Activated T-helper 1 cell treated with anti-CD3 and anti-CD28 coated beads, Interleukin-2, amount 50 U/mL, for 16 hours (primary cell): ENCODE measurements around the gene KIAA1755.

Source experiments
- DNase-seq, 2 donors: peaks; one replicate each; pipeline ENCODE4 v3.0.0-alpha.2; 2020; ENCODE audit warnings: low read depth in 1 of 2, low spot score in 1 of 2

KIAA1755 gene

GRCh38 chr20:38221119-38221589 is 39.4 kb downstream of the KIAA1755 start:
- peak; percentile 37 to 52 for DNase-seq

DNA sequence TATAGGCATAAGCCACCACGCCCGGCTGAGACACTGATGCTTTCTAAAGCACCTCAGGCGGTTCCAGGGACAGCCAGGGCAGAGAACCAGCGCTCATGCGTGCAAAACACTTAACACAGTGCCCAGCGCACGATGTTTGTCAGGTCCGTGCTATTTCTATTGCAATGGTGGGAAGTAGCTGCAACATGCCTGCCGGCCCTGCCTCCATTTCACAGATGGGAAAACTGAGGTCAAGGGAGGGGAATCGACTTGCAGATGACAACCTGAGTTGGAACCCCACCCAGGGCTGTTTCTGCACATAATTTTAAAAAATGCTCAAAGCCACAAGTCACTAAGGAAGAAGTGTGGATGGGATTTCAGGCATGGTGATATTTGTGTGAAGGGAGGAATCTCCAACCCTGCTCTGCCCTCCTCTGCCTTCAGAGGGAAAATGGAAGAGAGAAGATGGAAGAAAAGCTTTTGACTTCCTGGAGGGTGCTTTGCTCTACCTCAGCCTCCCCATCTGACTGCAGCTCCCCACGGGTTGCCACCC is 39.9 kb downstream of the KIAA1755 start:
- no peak for DNase-seq

DNA sequence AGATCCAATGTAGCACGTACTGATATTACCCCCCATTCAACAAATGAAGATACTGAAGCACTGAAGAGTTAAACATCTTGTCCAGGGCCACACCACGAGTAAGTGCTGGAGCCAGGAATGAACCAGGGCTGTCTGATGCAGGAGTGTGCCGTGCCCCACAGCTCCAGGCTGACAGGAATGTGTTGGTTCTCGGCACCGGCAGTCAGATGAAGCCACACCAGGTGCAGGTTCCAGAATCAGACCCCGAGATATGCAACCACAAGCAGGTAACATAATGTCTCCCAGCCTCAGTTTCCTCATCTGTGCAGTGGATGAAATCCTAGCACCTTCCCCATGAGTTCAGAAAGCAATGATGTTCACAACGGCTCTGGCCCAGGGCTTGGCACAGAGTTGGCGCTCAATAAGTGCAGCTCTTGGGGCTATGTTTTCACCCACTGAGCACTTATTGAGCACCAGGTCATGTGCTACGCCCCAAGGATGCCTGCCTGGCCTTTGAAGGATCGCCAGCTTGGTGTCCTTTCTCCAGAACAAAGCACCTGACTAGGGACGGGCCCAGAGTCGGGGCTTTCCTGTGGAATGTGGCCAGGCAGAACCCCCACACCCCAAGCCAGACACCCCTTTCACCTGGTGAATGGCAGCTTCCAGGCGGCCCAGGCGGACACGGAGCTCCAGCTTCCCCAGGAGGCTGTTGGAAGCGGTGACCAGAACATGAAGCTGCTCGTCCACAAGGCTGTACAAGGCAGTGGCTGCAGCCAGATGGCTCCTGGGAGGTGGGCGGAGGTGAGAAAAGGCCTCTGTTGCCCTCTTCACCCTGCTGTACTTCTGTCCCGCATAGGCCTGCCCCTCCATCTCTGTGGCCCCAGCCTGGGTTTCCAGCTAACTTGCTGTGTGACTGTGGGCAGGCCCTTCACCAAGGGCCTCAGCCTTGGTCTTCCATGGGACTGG is 41.3 kb downstream of the KIAA1755 start:
- no peak for DNase-seq

DNA sequence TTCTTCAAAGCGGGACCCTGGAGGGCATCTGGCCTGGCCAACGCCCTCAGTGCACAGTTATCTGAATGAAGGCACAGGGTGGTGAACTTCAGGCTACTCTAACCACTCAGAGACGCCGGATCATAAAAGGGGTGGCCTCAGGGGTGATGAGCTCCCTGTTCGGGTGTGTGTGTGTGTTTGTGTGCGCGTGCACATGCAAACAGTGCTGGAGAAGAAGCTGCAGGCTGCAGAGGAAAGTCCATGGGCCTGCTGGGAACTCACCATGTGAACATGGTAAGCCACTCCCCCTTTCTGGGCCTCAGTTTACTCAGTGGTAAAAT is 42.0 kb downstream of the KIAA1755 start:
- DNase-seq, result no peak

DNA sequence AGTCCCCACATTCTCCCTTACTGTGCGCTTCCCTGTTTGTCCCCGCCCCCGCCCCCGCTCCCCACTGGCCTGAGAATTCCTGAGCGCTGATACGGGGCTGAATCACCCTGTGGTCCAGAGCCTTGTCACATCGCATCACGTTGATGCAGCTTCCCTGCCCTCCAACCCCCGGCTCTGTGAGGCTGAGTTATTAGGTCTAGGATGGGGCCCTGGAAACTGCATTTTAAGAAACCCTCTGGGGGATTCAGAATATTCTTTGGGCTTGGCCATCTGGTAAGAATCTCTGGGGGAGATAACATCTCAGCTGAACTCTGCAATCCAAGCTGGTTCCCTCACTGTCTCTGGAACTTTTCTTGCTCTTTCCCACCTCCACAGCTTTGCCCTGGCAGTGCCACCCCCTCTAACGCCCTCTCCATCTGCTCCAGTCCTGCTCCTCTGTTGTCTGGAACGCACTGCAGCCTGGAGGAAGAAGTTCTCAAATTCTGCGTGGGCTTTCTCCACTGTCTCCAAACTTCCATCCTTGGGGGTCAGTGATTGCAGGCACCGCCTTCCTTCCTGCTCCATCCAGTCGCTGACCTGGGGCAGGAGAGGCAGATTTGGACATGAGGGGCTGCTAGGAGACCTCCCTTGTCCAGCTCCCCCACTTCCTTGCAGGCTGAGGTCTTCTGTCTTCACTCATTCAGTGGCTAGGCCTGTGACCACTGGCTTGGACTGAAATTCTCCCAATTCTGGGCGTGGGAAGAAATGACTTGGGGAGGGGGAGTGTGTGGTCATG is 42.6 kb downstream of the KIAA1755 start:
- DNase-seq, result no peak

GRCh38 chr20:38216746-38217595 is 43.6 kb downstream of the KIAA1755 start:
- DNase-seq, result no peak

DNA sequence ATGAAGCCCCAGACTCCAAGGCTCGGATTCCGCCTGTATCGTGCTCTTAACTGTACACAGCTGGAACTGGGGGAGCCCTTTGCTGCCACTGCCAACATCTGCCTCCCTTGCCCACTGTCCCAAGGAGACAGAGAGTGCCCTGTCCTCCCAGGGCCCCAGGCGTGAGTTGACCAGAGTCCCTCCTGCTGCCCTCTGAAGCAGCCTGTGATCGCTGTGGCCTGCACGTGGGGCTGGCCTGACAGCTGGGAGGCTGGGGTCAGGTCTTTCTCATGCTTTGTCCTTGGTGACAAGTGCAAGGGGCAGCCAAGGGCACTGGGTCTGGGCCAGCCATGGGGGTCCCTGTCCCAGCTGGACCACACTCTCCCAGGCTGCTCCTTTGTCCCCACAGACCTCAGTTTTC is 44.3 kb downstream of the KIAA1755 start:
- no peak for DNase-seq

GRCh38 chr20:38215194-38216182 is 45.0 kb downstream of the KIAA1755 start:
- DNase-seq, result no peak

DNA sequence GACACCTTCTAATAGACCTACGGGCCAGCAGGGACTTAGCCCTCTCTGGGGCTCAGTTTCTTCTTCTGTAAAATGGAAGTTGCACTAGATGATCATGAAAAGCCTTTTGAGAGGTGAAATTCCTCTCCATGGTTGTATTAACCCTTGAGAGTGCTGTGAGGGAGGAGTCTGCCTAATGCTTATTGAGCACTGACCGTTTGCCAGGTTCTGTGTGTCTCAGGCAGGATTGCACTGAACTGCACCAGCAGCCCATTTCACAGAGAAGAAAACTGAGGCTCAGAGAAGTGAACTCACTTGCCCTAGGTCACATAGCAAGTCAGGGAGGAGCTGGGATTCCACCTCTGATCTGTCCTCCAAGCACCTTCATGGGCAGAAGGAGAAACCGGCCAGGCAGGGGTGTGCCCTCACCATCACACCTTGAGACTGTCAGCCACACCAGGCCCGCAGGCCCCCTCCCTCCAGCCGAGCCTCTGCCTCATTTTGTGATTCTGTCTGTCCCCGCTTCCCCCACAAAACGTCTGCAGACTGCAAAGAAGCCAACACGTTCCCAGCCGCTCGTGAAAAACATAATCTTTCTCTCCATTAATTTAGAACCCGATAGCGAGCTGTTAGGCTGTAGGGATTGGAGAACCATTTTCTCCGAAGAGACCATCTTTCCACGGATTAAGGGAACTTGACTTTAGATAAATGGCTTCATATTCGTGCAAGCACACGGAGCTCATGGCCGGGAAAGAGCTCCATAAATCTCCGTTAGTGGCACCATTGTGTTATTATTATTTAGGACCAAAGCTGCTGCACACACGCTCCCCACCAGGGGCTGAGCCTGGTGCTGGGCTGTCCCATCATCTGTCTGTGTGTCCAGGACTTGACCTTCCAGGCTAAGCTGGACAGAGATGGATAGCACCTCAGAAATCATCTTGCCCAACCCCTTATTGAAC is 46.0 kb downstream of the KIAA1755 start:
- no peak for DNase-seq

DNA sequence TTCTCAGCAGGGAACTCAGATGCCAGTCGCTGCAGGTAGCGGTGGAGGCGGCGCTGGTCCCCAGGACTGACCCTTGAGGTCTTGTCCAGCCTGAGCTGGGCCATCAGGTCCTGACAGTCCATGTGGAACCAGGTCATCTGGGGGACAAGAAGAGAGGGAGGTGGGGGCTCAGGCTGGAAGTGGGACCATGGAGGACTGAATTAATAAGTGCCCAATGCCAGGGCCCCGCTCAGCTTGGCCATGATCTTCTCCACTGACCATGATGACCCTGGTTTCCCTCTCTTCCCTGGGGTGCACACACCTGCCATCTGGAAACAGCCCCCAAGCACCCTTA is 47.0 kb downstream of the KIAA1755 start:
- no peak for DNase-seq

GRCh38 chr20:38212806-38213606 is 47.5 kb downstream of the KIAA1755 start:
- DNase-seq, result no peak

DNA sequence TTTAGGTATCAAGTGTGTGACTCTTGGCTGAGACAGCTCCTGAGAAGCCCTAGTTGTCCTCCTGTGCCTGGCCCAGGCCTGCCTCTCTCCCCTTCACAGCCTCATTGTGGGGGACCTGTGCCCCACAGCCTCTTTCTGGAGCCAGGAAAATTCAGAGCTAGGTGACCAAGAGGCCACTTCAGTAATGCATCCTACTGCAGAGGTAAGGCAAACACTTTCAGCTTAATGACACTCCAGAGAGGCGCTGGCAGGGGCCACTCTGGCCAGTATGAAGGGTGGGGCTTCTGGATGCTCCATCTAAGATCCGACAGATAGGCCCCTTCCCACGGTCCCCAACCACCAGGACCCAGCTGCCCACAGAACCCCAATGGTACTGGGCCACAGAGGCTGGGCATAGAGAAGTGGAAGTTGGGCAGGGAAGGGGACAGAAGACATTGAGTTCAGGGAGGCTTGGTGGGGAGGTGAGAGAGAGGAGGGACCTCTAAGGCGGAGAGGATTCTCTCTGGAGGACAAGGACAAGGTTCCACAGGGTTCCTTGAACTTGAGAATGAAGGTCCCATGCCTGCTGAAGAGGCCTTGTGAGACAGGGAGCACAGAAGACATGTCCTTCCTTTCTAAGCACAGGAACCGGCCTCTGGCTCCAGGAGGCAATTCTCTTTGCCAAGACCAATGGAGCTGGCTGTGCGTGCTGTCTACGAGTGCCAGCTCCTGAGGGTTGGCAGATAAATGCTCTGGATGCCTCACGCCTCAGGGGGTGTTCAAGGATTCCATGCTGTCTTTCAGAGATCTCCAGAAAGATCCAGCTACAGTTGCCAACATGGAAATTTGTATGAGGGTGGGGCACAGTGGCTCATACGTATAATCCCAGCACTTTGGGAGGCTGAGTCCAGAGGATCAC is 49.1 kb downstream of the KIAA1755 start:
- no peak for DNase-seq

GRCh38 chr20:38210741-38211140 is 49.8 kb downstream of the KIAA1755 start:
- DNase-seq, result no peak

DNA sequence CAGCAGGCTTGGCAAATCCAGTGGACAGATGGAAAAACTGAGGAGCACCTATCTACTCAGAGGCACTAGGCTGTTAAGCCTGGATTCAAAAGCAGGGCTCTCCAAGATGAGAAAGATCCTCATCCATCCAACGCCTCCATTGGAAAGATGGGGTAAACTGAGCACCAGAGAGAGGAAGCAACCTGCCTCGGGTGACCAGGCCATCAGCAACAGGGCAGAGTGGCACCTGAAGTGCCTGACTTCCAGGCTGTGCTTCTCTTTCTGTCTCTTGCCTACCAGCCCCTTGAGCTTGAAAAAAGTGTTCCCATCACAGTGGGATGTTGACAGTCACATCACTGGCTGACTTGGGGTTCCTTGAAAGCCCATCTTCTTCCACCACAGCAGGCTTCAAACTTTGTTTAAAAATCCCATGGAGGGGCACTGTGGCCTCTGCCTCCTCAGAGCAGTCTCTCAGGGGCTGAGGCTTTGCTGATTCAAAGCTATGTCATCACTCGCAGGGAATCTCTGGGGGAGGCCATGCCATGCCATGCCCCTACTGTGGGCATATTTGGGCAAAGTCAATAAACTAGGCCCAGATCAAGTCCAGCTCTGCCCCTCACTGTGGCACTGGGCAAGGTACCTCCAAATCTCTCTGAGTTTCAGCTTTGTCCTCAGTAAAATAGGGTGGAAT is 50.7 kb downstream of the KIAA1755 start:
- DNase-seq, result no peak

- no peak for DNase-seq
These were observed 51.4 kb downstream of the KIAA1755 start for GRCh38 chr20:38209054-38209675.

GRCh38 chr20:38208523-38208922 is 52.0 kb downstream of the KIAA1755 start:
- DNase-seq, result no peak
